IgD-negative memory B cell (primary cell): ENCODE data around the gene KIDINS220. TPM values are rescaled to one million over a fixed set of nuclear protein-coding genes. Genes with fewer than 3 reads are reported as not detected.

Experiments
- H3K27ac Mint-ChIP-seq, 3 donors: one replicate each; pipeline ENCODE4 v1.8.0; 2020 to 2022; ENCODE audit warnings: mild to moderate bottlenecking in 3 of 3, mixed read lengths in 3 of 3, moderate library complexity in 1 of 3
- H3K27me3 Mint-ChIP-seq: one replicate; pipeline ENCODE4 v1.8.0; 2021; ENCODE audit warnings: mixed read lengths
- H3K36me3 Mint-ChIP-seq: one replicate; pipeline ENCODE4 v1.8.0; 2020; ENCODE audit warnings: mild to moderate bottlenecking, mixed read lengths
- H3K4me1 Mint-ChIP-seq, 3 donors: one replicate each; pipeline ENCODE4 v1.8.0; 2020 to 2022; ENCODE audit warnings: mixed read lengths in 3 of 3, mild to moderate bottlenecking in 1 of 3
- H3K4me3 Mint-ChIP-seq, 4 donors: one replicate each; pipeline ENCODE4 v1.8.0; 2020 to 2022; ENCODE audit warnings: mild to moderate bottlenecking in 4 of 4, mixed read lengths in 4 of 4, moderate library complexity in 3 of 4
- H3K9me3 Mint-ChIP-seq, 3 donors: one replicate each; pipeline ENCODE4 v1.8.0; 2020 to 2021; ENCODE audit warnings: mixed read lengths in 3 of 3, mild to moderate bottlenecking in 1 of 3
- polyA plus RNA-seq: library from polyadenylated mRNA; unstranded; fragments of 300-500 nt; fragmentation: Illumina TruSeq; gene quantifications from one replicate; pipeline ENCODE4 v1.2.3, GENCODE V29; 2021

The KIDINS220 gene
- polyA plus RNA-seq, 1 donor from 2014 or later: 17.6 TPM

- H3K27me3 Mint-ChIP-seq: no peaks in the 10 kb centered on the region
- H3K4me1 Mint-ChIP-seq: peaks cover 13 to 24% (median 18%) of the 10 kb centered on the region in 3 donors
- H3K9me3 Mint-ChIP-seq: no peaks in the 10 kb centered on the region
- no peak overlapping the region for H3K27ac Mint-ChIP-seq
- H3K4me3 Mint-ChIP-seq: peak overlapping the region in 1 of 4 donors; percentile 49
- peaks cover 2% of the 10 kb centered on the region for H3K36me3 Mint-ChIP-seq
Measured at GRCh38 chr2:8839189-8839965, 2.0 kb upstream of the KIDINS220 start.

GRCh38 chr2:8837795-8838140 lies 355 bp upstream of the KIDINS220 start:
- Mint-ChIP-seq H3K27ac (peak overlapping the region in 1 of 3 donors; percentile 99), H3K27me3 (no peaks in the 10 kb centered on the region)

GRCh38 chr2:8835279-8835678 lies 2.1 kb downstream of the KIDINS220 start:
- Mint-ChIP-seq H3K27me3 (no peaks in the 10 kb centered on the region), H3K9me3 (no peaks in the 10 kb centered on the region), H3K27ac (no peak overlapping the region), H3K36me3 (peaks cover 2% of the 10 kb centered on the region), H3K4me1 (peaks cover 21 to 48% (median 25%) of the 10 kb centered on the region in 3 donors), H3K4me3 (peak overlapping the region in 2 of 4 donors; percentile 89 to 100)

More at GRCh38 chr2:8837795-8838140, 355 bp upstream of the KIDINS220 start:
- Mint-ChIP-seq H3K36me3 (peaks cover 3% of the 10 kb centered on the region), H3K4me1 (peaks cover 17 to 33% (median 18%) of the 10 kb centered on the region in 3 donors), H3K9me3 (no peaks in the 10 kb centered on the region), H3K4me3 (peak overlapping the region; percentile 89 to 100 (median 100))

- Mint-ChIP-seq H3K9me3 (no peaks in the 10 kb centered on the region), H3K4me3 (peak overlapping the region in 2 of 4 donors; percentile 18), H3K4me1 (peaks cover 21 to 56% (median 25%) of the 10 kb centered on the region in 3 donors), H3K27ac (no peak overlapping the region), H3K27me3 (no peaks in the 10 kb centered on the region), H3K36me3 (peaks cover 2% of the 10 kb centered on the region)
Measured at GRCh38 chr2:8833853-8834252, 3.6 kb downstream of the KIDINS220 start.

DNA sequence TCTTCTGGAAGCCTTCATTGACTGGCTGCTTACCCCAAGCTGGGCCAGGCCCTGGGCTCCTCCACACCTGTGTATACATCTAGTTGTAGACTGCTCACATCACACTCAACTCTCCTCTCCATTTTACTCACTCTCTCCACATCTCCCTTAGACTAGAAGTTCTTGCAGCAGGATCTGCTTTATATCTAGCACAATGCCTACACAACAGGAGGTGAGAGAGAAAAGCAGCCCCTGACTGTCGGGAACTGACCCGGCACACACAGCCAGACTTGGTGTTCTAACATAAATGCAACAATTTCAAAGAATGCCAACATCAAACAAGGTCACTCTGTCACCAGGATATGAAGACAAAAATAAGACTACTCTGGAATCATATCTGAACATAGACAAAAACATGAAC lies 5.9 kb downstream of the KIDINS220 start:
- H3K4me1 Mint-ChIP-seq: peaks cover 18 to 57% (median 21%) of the 10 kb centered on the region in 3 donors

GRCh38 chr2:8827729-8828128 lies 9.7 kb downstream of the KIDINS220 start:
- Mint-ChIP-seq H3K4me3 (no peak overlapping the region), H3K27ac (no peak overlapping the region), H3K9me3 (no peaks in the 10 kb centered on the region), H3K27me3 (no peaks in the 10 kb centered on the region), H3K4me1 (peaks cover 4 to 28% (median 8%) of the 10 kb centered on the region in 3 donors), H3K36me3 (peaks cover 5% of the 10 kb centered on the region)

More for the DNA sequence above, 5.9 kb downstream of the KIDINS220 start:
- no peak overlapping the region for H3K27ac Mint-ChIP-seq
- no peaks in the 10 kb centered on the region for H3K9me3 Mint-ChIP-seq
- H3K4me3 Mint-ChIP-seq: no peak overlapping the region
- no peaks in the 10 kb centered on the region for H3K27me3 Mint-ChIP-seq
- peaks cover 7% of the 10 kb centered on the region for H3K36me3 Mint-ChIP-seq

GRCh38 chr2:8822218-8822617 lies 15.2 kb downstream of the KIDINS220 start:
- H3K4me1 Mint-ChIP-seq: peaks cover 0 to 2% (median 0%) of the 10 kb centered on the region in 3 donors
- H3K27ac Mint-ChIP-seq: no peak overlapping the region
- no peak overlapping the region for H3K4me3 Mint-ChIP-seq
- H3K27me3 Mint-ChIP-seq: no peaks in the 10 kb centered on the region
- peaks cover 10% of the 10 kb centered on the region for H3K36me3 Mint-ChIP-seq
- no peaks in the 10 kb centered on the region for H3K9me3 Mint-ChIP-seq

DNA sequence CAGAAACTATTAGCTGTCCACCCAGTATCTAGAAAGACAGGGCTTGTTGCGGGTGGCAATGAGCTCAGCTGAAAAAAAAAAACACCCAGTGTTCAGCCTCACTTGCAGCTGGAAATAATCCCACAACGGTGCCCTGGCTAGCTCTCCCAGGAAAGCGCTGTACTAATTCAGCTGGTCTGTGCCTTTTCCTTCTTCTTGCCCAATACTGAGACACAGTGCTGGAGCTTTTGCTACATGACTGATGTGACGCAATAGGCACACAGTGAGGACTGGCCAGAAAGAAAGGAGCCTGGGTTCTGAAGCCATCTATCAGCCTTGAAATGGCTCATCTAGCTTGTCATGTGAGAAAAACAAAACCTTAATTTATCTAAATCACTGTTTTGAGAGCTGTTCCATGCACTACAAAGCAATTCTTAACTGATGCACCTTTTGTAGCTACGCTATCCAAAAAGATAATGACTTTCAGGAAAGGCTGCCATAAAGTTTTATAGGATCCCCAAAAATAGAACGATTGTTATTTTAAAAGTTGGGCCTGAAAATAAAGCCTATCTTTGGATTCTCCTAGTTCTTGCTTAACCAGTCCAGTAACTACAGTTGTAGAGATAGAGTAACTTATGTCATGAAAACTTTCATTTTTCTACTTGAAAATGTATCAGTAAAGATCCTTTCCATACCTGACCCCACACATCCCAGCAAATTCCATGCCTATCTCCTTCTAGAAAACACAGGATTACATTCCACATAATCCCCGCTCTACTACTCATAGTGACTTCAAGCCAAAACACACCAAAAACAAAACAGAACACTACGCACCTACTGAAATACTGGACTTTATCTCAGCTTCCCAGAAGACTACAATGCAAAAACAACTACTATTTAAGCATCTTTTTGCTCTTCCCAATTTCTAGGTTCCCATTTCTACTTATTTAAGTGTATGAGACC lies 15.9 kb downstream of the KIDINS220 start:
- peaks cover 8% of the 10 kb centered on the region for H3K36me3 Mint-ChIP-seq
- H3K27ac Mint-ChIP-seq: no peak overlapping the region
- no peaks in the 10 kb centered on the region for H3K27me3 Mint-ChIP-seq
- no peak overlapping the region for H3K4me3 Mint-ChIP-seq
- H3K9me3 Mint-ChIP-seq: no peaks in the 10 kb centered on the region
- peaks cover 0 to 2% (median 0%) of the 10 kb centered on the region in 3 donors for H3K4me1 Mint-ChIP-seq

DNA sequence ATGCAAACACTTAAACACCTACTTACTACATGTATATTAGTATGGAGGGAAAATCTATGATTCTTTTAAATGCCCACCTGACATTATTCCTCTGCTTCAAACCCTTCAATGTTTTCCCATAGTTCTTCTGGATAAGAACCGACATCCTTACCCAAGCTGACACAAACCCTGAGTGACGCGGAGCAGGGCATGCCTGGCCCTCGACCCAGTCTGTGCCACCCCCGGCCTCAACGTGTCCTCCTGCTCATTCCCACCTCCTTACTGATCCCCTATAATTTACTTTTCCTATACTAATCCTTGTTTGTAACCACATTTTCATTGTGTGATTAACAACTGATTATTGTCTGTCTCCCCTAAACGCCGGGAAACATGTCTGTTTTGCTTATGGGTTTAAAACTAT lies 17.5 kb downstream of the KIDINS220 start:
- no peak overlapping the region for H3K27ac Mint-ChIP-seq
- peaks cover 8% of the 10 kb centered on the region for H3K36me3 Mint-ChIP-seq
- H3K9me3 Mint-ChIP-seq: no peaks in the 10 kb centered on the region
- H3K4me3 Mint-ChIP-seq: no peak overlapping the region
- peaks cover 0 to 2% (median 0%) of the 10 kb centered on the region in 3 donors for H3K4me1 Mint-ChIP-seq
- H3K27me3 Mint-ChIP-seq: no peaks in the 10 kb centered on the region

GRCh38 chr2:8819194-8819593 lies 18.2 kb downstream of the KIDINS220 start:
- H3K36me3 Mint-ChIP-seq: peaks cover 8% of the 10 kb centered on the region
- H3K9me3 Mint-ChIP-seq: no peaks in the 10 kb centered on the region
- peaks cover 0 to 2% (median 0%) of the 10 kb centered on the region in 3 donors for H3K4me1 Mint-ChIP-seq
- no peaks in the 10 kb centered on the region for H3K27me3 Mint-ChIP-seq
- no peak overlapping the region for H3K27ac Mint-ChIP-seq
- H3K4me3 Mint-ChIP-seq: no peak overlapping the region

DNA sequence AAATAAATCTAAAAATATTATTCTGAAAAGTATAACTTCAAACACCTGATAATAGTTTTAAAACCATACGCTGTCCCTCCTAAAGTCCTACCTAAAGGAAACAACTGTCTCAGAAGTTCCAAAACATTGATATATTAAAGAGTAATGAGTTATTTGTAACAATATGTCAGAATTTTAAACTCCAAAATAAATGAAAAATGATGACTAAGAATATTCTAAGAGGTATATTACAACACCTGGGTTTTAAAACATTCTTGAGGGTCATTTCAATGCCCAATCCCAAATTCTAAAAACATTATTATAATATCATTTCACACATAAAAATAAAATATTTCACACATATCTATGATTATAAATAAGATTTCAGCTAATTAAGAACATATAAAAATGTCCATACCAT lies 20.2 kb downstream of the KIDINS220 start:
- peaks cover 11% of the 10 kb centered on the region for H3K36me3 Mint-ChIP-seq

GRCh38 chr2:8806885-8807704 lies 30.3 kb downstream of the KIDINS220 start:
- Mint-ChIP-seq H3K36me3 (peaks cover 14% of the 10 kb centered on the region), H3K9me3 (no peaks in the 10 kb centered on the region), H3K27ac (no peak overlapping the region), H3K4me1 (no peaks in the 10 kb centered on the region), H3K4me3 (no peak overlapping the region), H3K27me3 (no peaks in the 10 kb centered on the region)

More for the DNA sequence above, 20.2 kb downstream of the KIDINS220 start:
- no peak overlapping the region for H3K4me3 Mint-ChIP-seq
- H3K27ac Mint-ChIP-seq: no peak overlapping the region
- H3K27me3 Mint-ChIP-seq: no peaks in the 10 kb centered on the region
- no peaks in the 10 kb centered on the region for H3K9me3 Mint-ChIP-seq
- peaks cover 0 to 2% (median 0%) of the 10 kb centered on the region in 3 donors for H3K4me1 Mint-ChIP-seq

DNA sequence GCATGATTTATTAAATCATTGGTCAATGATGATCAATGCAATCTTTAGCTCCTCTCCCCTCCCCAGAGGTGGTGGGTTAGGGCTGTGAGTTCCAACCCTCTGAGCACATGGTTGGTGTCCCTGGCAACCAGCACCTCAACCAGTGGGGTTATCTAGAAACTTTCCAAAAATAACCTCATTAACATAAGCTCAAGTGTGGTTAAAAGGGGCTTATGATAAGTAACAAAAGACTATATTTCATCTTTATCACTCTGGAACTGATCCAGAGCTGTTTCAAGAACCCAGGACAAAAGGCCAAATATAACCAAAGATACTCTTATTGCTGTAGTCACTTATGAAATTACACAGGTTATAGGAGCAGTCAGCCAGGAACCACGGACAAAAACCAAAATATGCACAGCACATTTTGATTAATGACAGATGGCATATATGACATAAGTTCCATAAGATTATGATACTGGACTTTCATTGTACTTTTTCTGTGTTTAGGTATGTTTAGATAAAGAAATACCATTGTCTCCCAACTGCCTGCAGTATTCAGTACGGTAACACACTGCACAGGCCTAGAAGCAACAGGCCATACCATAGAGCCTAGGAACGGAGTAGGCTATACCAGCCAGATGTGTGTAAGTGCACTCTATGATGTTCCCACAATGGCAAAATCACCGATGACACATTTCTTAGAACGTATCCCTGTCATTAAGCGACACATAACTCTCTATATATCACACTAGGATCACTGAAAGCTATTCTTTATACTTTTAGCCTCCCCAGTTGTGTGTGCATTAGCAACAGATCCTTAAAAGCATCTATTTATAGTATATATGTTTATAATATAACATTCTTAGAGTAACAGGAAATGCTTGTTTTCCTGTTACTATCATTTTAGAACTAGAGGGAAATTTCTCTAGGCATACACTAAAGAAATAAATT lies 31.9 kb downstream of the KIDINS220 start:
- Mint-ChIP-seq H3K9me3 (no peaks in the 10 kb centered on the region), H3K4me3 (no peak overlapping the region), H3K4me1 (no peaks in the 10 kb centered on the region), H3K27ac (no peak overlapping the region), H3K27me3 (no peaks in the 10 kb centered on the region), H3K36me3 (peaks cover 3% of the 10 kb centered on the region)
